AG04450 (cell line): ENCODE data around the gene KRTAP10-11. TPM values are rescaled to one million over a fixed set of nuclear protein-coding genes. Genes with fewer than 3 reads are reported as not detected.

Source experiments
- CTCF ChIA-PET: fragments of 300-600, 350-600 bp; formaldehyde crosslinking; extraction: SDS; loops from one replicate; lab custom pipeline; 2022; ENCODE audit warnings: antibody characterized with exemption, inconsistent platforms; lab: Charles Lee
- POLR2A ChIA-PET: fragments of 350-600 bp; formaldehyde crosslinking; extraction: SDS; loops from one replicate; lab custom pipeline; 2021; ENCODE audit warnings: antibody characterized with exemption, inconsistent platforms; lab: Yijun Ruan, JAX
- DNase-seq: peaks from one replicate; pipeline ENCODE4 v3.0.0-alpha.2; 2011; ENCODE audit warnings: low read depth, low spot score
- H3K27ac ChIP-seq: one replicate; pipeline ENCODE4 v1.5.1; 2012; ENCODE audit warnings: low read depth, low read length, control low read depth
- H3K27me3 ChIP-seq: one replicate; pipeline ENCODE4 v1.6.0; 2012; ENCODE audit warnings: low read length; ENCODE audit not compliant: control insufficient read depth, insufficient read depth
- H3K4me3 ChIP-seq: 2 replicates; pipeline ENCODE4 v1.5.1; 2011; ENCODE audit warnings: mild to moderate bottlenecking, low read depth, low read length, control low read depth
- H3K9me3 ChIP-seq: 2 replicates; pipeline ENCODE4 v1.5.1; 2012; ENCODE audit warnings: low read length; ENCODE audit not compliant: control insufficient read depth, insufficient read depth
- polyA plus RNA-seq: library from polyadenylated mRNA; depleted of rRNA; stranded (reverse); fragments of >200 nt; gene quantifications from 2 replicates; pipeline ENCODE4 v1.2.3, GENCODE V29; 2011
- TF ChIP-seq, protein P1 (sequence below): IDR thresholded peaks from 2 replicates; pipeline ENCODE4 v1.5.1; 2011; ENCODE audit warnings: low read depth, low read length, control low read depth, inconsistent platforms

Gene KRTAP10-11
- polyA plus RNA-seq, 1 experiment, result not detected

DNA sequence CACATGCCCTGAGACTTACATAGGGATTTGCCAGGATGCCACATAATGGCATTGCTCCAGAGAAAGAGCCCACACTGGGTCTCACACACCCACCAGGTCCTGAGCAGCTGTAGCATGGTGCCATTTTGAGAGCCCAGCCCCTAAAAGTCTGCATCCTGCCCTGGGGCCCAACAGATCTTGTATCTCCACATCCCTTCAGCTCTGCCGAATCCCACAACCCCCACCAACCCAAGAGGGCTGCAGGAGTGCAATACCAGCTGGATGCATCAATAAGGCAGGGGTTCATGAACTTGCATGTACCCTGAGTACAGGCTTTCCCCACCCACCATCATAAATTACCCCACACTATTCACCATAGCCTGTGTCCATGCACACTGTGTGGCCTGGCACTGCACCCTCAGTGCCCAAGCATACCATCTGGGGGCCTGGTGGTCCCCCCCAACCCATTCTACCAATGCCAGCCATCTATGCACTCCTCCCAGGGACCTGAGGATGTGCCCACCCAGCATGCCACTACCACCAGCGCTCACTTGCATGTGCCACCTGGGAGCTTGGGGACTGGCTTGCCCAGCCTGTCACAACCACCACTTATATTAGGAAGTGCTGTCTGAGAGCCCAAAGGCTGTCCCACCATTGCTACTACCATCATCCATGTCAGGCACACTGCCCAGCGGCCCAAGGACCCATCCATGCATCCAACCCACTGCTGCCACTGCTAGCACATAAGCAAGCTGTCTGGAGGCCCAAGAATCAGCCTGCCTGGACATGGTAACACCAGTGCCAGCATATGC is 24.6 kb downstream of the KRTAP10-11 start:
- TF ChIP-seq, protein P1, sequence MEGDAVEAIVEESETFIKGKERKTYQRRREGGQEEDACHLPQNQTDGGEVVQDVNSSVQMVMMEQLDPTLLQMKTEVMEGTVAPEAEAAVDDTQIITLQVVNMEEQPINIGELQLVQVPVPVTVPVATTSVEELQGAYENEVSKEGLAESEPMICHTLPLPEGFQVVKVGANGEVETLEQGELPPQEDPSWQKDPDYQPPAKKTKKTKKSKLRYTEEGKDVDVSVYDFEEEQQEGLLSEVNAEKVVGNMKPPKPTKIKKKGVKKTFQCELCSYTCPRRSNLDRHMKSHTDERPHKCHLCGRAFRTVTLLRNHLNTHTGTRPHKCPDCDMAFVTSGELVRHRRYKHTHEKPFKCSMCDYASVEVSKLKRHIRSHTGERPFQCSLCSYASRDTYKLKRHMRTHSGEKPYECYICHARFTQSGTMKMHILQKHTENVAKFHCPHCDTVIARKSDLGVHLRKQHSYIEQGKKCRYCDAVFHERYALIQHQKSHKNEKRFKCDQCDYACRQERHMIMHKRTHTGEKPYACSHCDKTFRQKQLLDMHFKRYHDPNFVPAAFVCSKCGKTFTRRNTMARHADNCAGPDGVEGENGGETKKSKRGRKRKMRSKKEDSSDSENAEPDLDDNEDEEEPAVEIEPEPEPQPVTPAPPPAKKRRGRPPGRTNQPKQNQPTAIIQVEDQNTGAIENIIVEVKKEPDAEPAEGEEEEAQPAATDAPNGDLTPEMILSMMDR, result no peak

DNA sequence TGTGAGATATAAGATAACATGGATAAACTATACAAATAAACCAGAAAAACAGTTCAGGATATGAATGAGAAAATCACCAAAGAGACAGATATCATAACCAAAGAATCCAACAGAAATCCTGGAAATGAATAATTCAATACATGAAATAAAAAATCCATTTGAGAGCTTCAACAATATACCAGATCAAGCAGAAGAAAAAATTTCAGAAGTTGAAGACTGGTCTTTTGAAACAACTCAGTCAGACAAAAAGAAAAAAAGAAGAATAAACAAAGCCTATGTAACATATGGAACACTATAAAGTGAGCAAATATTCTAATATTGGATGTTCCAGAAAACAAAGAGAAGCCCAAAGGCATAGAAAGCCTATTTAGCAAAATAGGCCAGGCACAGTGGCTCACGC is 25.7 kb downstream of the KRTAP10-11 start:
- no peak for DNase-seq
- Histone ChIP-seq H3K27ac (no peak overlapping the region), H3K27me3 (peaks cover 5% of the 10 kb centered on the region), H3K4me3 (no peak overlapping the region), H3K9me3 (no peaks in the 10 kb centered on the region; the same call in 1 of the 2 replicates)
- ChIA-PET CTCF (no interaction called here), POLR2A (no interaction called here)
- TF ChIP-seq, protein P1, result no peak

More for the DNA sequence above, 24.6 kb downstream of the KRTAP10-11 start:
- Histone ChIP-seq H3K4me3 (no peak overlapping the region), H3K9me3 (no peaks in the 10 kb centered on the region; the same call in 1 of the 2 replicates), H3K27ac (no peak overlapping the region), H3K27me3 (peaks cover 5% of the 10 kb centered on the region)
- ChIA-PET CTCF (no interaction called here), POLR2A (no interaction called here)
- DNase-seq, result no peak

DNA sequence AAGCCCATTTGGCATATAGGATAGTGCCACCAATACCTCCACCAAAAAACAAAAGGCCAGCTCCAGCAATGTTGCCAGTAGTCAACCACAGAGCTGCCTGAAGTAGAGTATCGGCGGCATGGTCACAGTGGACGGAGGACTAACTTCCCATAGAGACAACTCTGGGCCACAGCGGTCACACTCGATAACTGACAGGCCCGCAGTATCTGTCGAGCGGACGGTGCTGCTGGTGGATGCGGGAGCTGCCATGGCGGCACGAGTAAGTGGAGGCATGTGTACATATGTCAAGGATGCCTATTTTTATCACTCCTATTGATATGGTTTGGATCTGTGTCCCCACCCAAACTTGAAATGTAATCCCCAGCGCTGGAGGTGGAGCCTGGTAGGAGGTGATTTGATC is 31.7 kb downstream of the KRTAP10-11 start:
- Histone ChIP-seq H3K9me3 (no peaks in the 10 kb centered on the region), H3K27ac (no peak overlapping the region), H3K27me3 (peaks cover 15% of the 10 kb centered on the region), H3K4me3 (no peak overlapping the region)
- TF ChIP-seq, protein P1, result no peak
- POLR2A ChIA-PET, result no interaction called here
- CTCF ChIA-PET, result no interaction called here
- no peak for DNase-seq

DNA sequence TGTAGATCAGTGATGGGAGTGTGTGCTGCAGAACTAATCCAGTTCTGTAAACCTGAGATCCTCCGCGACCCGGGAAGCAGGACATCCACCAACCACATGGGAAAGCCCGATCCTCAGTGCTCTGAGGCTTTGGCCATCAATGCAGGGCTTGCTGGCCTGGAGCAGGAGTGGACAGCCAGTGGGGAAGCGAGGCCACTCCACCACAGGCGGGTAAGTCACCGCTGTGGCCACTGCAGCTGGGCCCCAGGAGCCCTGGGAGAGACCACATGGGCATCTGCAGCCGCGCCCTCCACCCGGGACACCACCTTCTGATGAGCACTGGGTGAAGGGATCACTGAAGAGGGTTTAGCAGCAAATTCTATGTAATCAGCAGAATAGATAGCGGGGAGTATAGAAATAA is 34.9 kb downstream of the KRTAP10-11 start:
- TF ChIP-seq, protein P1, result no peak
- POLR2A ChIA-PET, result no interaction called here
- Histone ChIP-seq H3K27me3 (peaks cover 14% of the 10 kb centered on the region), H3K9me3 (no peaks in the 10 kb centered on the region), H3K27ac (no peak overlapping the region), H3K4me3 (no peak overlapping the region)
- DNase-seq, result no peak
- CTCF ChIA-PET, result no interaction called here

DNA sequence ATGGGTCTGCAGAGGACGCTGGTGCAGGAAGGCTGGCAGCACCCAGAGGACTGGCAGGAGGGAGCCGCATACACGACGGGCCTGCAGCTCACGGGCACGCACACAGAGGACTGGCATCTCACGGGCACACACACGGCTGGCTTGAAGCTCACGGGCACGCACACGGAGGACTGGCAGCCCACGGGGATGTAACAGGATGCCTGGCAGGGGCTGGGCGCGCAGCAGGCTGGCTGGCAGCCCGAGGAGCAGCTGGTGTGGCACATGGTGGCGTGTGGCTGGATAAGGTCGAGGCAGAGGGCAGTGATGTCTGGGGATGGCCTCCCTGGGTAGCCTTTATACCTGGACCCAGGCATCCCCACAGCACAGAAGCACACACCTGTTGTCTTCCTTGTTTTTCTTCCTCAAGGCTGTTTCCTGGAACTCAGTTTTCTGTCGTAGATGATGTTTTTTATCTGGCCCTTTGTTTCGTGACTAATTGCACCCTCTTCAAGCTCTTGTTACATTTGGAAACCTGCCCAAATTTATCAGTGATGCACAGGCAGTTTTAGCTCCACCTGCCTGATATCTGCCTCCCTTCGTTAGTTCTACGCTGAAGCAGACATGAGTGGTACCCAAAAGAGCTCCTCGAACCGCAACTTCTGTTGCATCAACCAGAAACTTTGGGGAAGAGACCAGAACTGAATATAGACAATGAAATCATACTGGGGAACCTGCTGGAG is 35.8 kb downstream of the KRTAP10-11 start, which contains the start of gene KRTAP12-1:
KRTAP12-1 (minus strand) TSS at position 303 of the 719 bp plus-strand sequence; CDS start at position 263, 40 bp downstream.
- ChIA-PET POLR2A (no interaction called here), CTCF (no interaction called here)
- no peak within 1 kb of the TSS for H3K27ac ChIP-seq
- peaks cover 13% of the 10 kb centered on the region for H3K27me3 ChIP-seq
- H3K9me3 ChIP-seq, result no peaks in the 10 kb centered on the region
- TF ChIP-seq, protein P1, result no peak
- no peak within 1 kb of the TSS for H3K4me3 ChIP-seq
- DNase-seq, result no peak
